H9 (cell line): ENCODE data around the gene CCDC149. TPM values are rescaled to one million over a fixed set of nuclear protein-coding genes. Genes with fewer than 3 reads are reported as not detected.

Source experiments
- DNase-seq: peaks from one replicate; pipeline ENCODE4 v3.0.0-alpha.2; 2017
- H2AFZ ChIP-seq: one replicate; pipeline ENCODE4 v1.6.1; 2013; ENCODE audit warnings: mild to moderate bottlenecking, low read length, control low read depth, moderate library complexity
- H2AK5ac ChIP-seq: 2 replicates; pipeline ENCODE4 v1.6.1; 2013; ENCODE audit warnings: low read length, control low read depth, mixed read lengths; ENCODE audit not compliant: insufficient read length
- H2BK120ac ChIP-seq: one replicate; pipeline ENCODE4 v1.6.1; 2013; ENCODE audit warnings: low read depth, mild to moderate bottlenecking, low read length, control low read depth, inconsistent platforms; ENCODE audit not compliant: poor library complexity, severe bottlenecking
- H2BK12ac ChIP-seq: 2 replicates; pipeline ENCODE4 v1.6.1; 2013; ENCODE audit warnings: low read length, control low read depth, mixed read lengths, low read depth; ENCODE audit not compliant: insufficient read length
- H2BK15ac ChIP-seq: 2 replicates; pipeline ENCODE4 v1.6.1; 2013; ENCODE audit warnings: low read depth, low read length, control low read depth
- H2BK20ac ChIP-seq: one replicate; pipeline ENCODE4 v1.6.1; 2013; ENCODE audit warnings: low read depth, mild to moderate bottlenecking, low read length, control low read depth, inconsistent platforms; ENCODE audit not compliant: poor library complexity, severe bottlenecking
- H2BK5ac ChIP-seq: 2 replicates; pipeline ENCODE4 v1.6.1; 2013; ENCODE audit warnings: low read length, control low read depth, mixed read lengths; ENCODE audit not compliant: insufficient read length
- H3K14ac ChIP-seq: 2 replicates; pipeline ENCODE4 v1.6.1; 2013; ENCODE audit warnings: low read length, control low read depth; ENCODE audit not compliant: insufficient read depth
- H3K18ac ChIP-seq: 2 replicates; pipeline ENCODE4 v1.6.1; 2013; ENCODE audit warnings: low read depth, mild to moderate bottlenecking, mixed read lengths, low read length, control low read depth; ENCODE audit not compliant: insufficient read length
- H3K23ac ChIP-seq: 2 replicates; pipeline ENCODE4 v1.6.1; 2013; ENCODE audit warnings: low read length, control low read depth, mixed read lengths, low read depth; ENCODE audit not compliant: insufficient read length
- H3K23me2 ChIP-seq: 2 replicates; pipeline ENCODE4 v1.6.1; 2013; ENCODE audit warnings: low read depth, mild to moderate bottlenecking, mixed read lengths, low read length, control low read depth; ENCODE audit not compliant: insufficient read length, poor library complexity, severe bottlenecking
- H3K27ac ChIP-seq: 2 replicates; pipeline ENCODE4 v1.5.1; 2013; ENCODE audit warnings: low read length, control low read depth, mixed read lengths, low read depth; ENCODE audit not compliant: insufficient read length
- H3K27me3 ChIP-seq: 2 replicates; pipeline ENCODE4 v1.6.1; 2013; ENCODE audit warnings: low read length, control low read depth, inconsistent platforms; ENCODE audit not compliant: insufficient read depth
- H3K4ac ChIP-seq: 2 replicates; pipeline ENCODE4 v1.6.1; 2013; ENCODE audit warnings: low read depth, mild to moderate bottlenecking, control low read depth, inconsistent platforms, low read length, moderate library complexity
- H3K4me1 ChIP-seq: 2 replicates; pipeline ENCODE4 v1.6.1; 2013; ENCODE audit warnings: low read length, control low read depth, inconsistent platforms; ENCODE audit not compliant: insufficient read depth
- H3K4me2 ChIP-seq: 2 replicates; pipeline ENCODE4 v1.6.1; 2013; ENCODE audit warnings: low read length, control low read depth, mixed read lengths; ENCODE audit not compliant: insufficient read length, insufficient read depth
- H3K56ac ChIP-seq: 2 replicates; pipeline ENCODE4 v1.6.1; 2013; ENCODE audit warnings: low read depth, mild to moderate bottlenecking, mixed read lengths, low read length, control low read depth; ENCODE audit not compliant: insufficient read length
- H3K79me1 ChIP-seq: 2 replicates; pipeline ENCODE4 v1.6.1; 2013; ENCODE audit warnings: low read depth, mild to moderate bottlenecking, moderate library complexity, low read length, control low read depth, inconsistent platforms; ENCODE audit not compliant: insufficient read depth, poor library complexity, severe bottlenecking
- H3K79me2 ChIP-seq: 2 replicates; pipeline ENCODE4 v1.6.1; 2013; ENCODE audit warnings: low read length, control low read depth, inconsistent platforms; ENCODE audit not compliant: insufficient read depth
- H3K9ac ChIP-seq: 2 replicates; pipeline ENCODE4 v1.6.1; 2013; ENCODE audit warnings: low read length, control low read depth, mixed read lengths; ENCODE audit not compliant: insufficient read length; ENCODE audit errors: extremely low read depth
- H3K9me3 ChIP-seq: one replicate; pipeline ENCODE4 v1.6.1; 2013; ENCODE audit warnings: low read depth, low read length, inconsistent platforms; ENCODE audit not compliant: control insufficient read depth
- H3T11ph ChIP-seq: one replicate; pipeline ENCODE4 v1.6.1; 2013; ENCODE audit warnings: mild to moderate bottlenecking, low read length, control low read depth, inconsistent platforms
- H4K20me1 ChIP-seq: one replicate; pipeline ENCODE4 v1.6.1; 2013; ENCODE audit not compliant: control insufficient read depth, insufficient read length, insufficient read depth
- H4K5ac ChIP-seq: 2 replicates; pipeline ENCODE4 v1.6.1; 2013; ENCODE audit warnings: low read depth, mild to moderate bottlenecking, mixed read lengths, low read length, control low read depth; ENCODE audit not compliant: insufficient read length
- H4K8ac ChIP-seq: replicated peaks from 2 replicates; pipeline ENCODE4 v1.6.1; 2013; ENCODE audit warnings: low read length, control low read depth, mixed read lengths, low read depth; ENCODE audit not compliant: insufficient read length
- H4K91ac ChIP-seq: 2 replicates; pipeline ENCODE4 v1.6.1; 2013; ENCODE audit warnings: low read depth, mild to moderate bottlenecking, moderate library complexity, mixed read lengths, low read length, control low read depth; ENCODE audit not compliant: insufficient read length
- H3K27ac Mint-ChIP-seq, 3 experiments: 2 replicates in 2 of 3; 3 replicates in 1 of 3; pipeline ENCODE4 v1.8.0; 2020 to 2021; ENCODE audit warnings: mixed read lengths in 3 of 3, mild to moderate bottlenecking in 1 of 3, moderate library complexity in 1 of 3
- H3K27me3 Mint-ChIP-seq: 2 replicates; pipeline ENCODE4 v1.8.0; 2021; ENCODE audit warnings: low read depth, mild to moderate bottlenecking, moderate library complexity, mixed read lengths
- H3K36me3 Mint-ChIP-seq, 3 experiments: 2 replicates in 2 of 3; 3 replicates in 1 of 3; pipeline ENCODE4 v1.8.0; 2020 to 2021; ENCODE audit warnings: low read depth in 3 of 3, mixed read lengths in 3 of 3; ENCODE audit not compliant: insufficient read depth in 1 of 3
- H3K4me1 Mint-ChIP-seq, 2 experiments: 2 replicates each; pipeline ENCODE4 v1.8.0; 2020; ENCODE audit warnings: mixed read lengths in 2 of 2
- H3K4me3 Mint-ChIP-seq, 2 experiments: 2 replicates in 1 of 2; 3 replicates in 1 of 2; pipeline ENCODE4 v1.8.0; 2020 to 2021; ENCODE audit warnings: mild to moderate bottlenecking in 2 of 2, mixed read lengths in 2 of 2, moderate library complexity in 1 of 2
- H3K9me3 Mint-ChIP-seq, 2 experiments: 2 replicates in 1 of 2; 3 replicates in 1 of 2; pipeline ENCODE4 v1.8.0; 2020; ENCODE audit warnings: mild to moderate bottlenecking in 2 of 2, mixed read lengths in 2 of 2, moderate library complexity in 1 of 2
- CTCF ChIP-seq: fragments of 200-600 bp; sonication (generic); conservative IDR thresholded peaks from 3 replicates; pipeline ENCODE4 v1.8.0; 2021; ENCODE audit warnings: antibody characterized with exemption, mild to moderate bottlenecking
- WGBS: extraction: QIAGEN DNeasy Blood & Tissue Kit; methylation state at CpG from one replicate; pipeline ENCODE4 v1.1.7; 2013; ENCODE audit warnings: missing lambda C conversion rate, low lambda C conversion rate, mixed read lengths; ENCODE audit not compliant: insufficient read length; ENCODE audit errors: extremely low coverage; 5-methylcytosine and 5-hydroxymethylcytosine counted together
- total RNA-seq: library from RNA; stranded (reverse); gene quantifications from 2 replicates; pipeline ENCODE4 v1.2.1, GENCODE V29; 2021

Gene CCDC149
- total RNA-seq, 1 experiment from 2014 or later, result 4.5 TPM

GRCh38 chr4:24774452-24774851 lies 138.4 kb downstream of the CCDC149 start:
- peaks cover 13 to 14% of the 10 kb centered on the region in 2 experiments for H3K4me1 Mint-ChIP-seq
- H3K4me3 Mint-ChIP-seq, result no peak overlapping the region
- Histone ChIP-seq H3K23me2 (no peaks in the 10 kb centered on the region), H3K14ac (no peak overlapping the region), H4K5ac (no peak overlapping the region), H3K4me1 (no peaks in the 10 kb centered on the region), H2BK120ac (no peak overlapping the region), H2BK15ac (no peak overlapping the region), H3K27me3 (no peaks in the 10 kb centered on the region), H3K79me2 (no peaks in the 10 kb centered on the region), H4K20me1 (no peaks in the 10 kb centered on the region), H3K56ac (no peak overlapping the region), H3K23ac (no peak overlapping the region), H3K4me2 (no peak overlapping the region), H2AFZ (no peak overlapping the region), H3K9ac (no peak overlapping the region), H2BK12ac (no peak overlapping the region), H3K18ac (no peak overlapping the region), H4K91ac (no peak overlapping the region), H2BK5ac (no peak overlapping the region), H3K4ac (no peak overlapping the region), H3T11ph (no peak overlapping the region), H2AK5ac (no peak overlapping the region), H2BK20ac (no peak overlapping the region), H3K27ac (no peak overlapping the region), H3K9me3 (no peaks in the 10 kb centered on the region), H3K79me1 (no peaks in the 10 kb centered on the region), H4K8ac (no peak overlapping the region)
- H3K9me3 Mint-ChIP-seq, result no peaks in the 10 kb centered on the region; a peak in 1 of 5 replicates
- WGBS, result no CpG with 5 or more reads among the region's 2 CpGs
- H3K27ac Mint-ChIP-seq, result no peak overlapping the region
- no peak for TF ChIP-seq CTCF
- H3K27me3 Mint-ChIP-seq, result no peaks in the 10 kb centered on the region; the same call in none of the 2 replicates
- no peaks in the 10 kb centered on the region; a peak in 1 of 7 replicates for H3K36me3 Mint-ChIP-seq
- no peak for DNase-seq
